OCI-LY1 (cell line): ENCODE results near the gene ROBO4.

Source experiments
- H2AFZ ChIP-seq: fragments of 200-600 bp; sonication (generic), shearing (Covaris generic); 2 replicates; pipeline ENCODE4 v1.6.0; 2014; ENCODE audit warnings: antibody characterized with exemption, mild to moderate bottlenecking, low read length
- H3F3A ChIP-seq: fragments of 200-600 bp; sonication (generic), shearing (Covaris generic); 2 replicates; pipeline ENCODE4 v1.6.0; 2014; ENCODE audit warnings: mild to moderate bottlenecking, antibody characterized with exemption, low read length, moderate library complexity; ENCODE audit not compliant: insufficient read depth
- H3K27ac ChIP-seq: fragments of 200-600 bp; sonication (generic); 2 replicates; pipeline ENCODE4 v1.5.1; 2014; ENCODE audit warnings: low read length, mixed run types, mild to moderate bottlenecking, low read depth; ENCODE audit not compliant: poor library complexity, severe bottlenecking
- H3K27me3 ChIP-seq: fragments of 200-600 bp; sonication (generic); 2 replicates; pipeline ENCODE4 v1.6.0; 2014; ENCODE audit warnings: antibody characterized with exemption, mild to moderate bottlenecking, low read length, moderate library complexity; ENCODE audit not compliant: insufficient read depth
- H3K36me3 ChIP-seq: fragments of 200-600 bp; sonication (generic); 2 replicates; pipeline ENCODE4 v1.6.1; 2014; ENCODE audit warnings: mild to moderate bottlenecking, antibody characterized with exemption, low read length, moderate library complexity, mixed read lengths; ENCODE audit not compliant: insufficient read depth
- H3K4me1 ChIP-seq: fragments of 200-600 bp; sonication (generic); 2 replicates; pipeline ENCODE4 v1.5.1; 2014; ENCODE audit warnings: mild to moderate bottlenecking, low read length, moderate library complexity; ENCODE audit not compliant: insufficient read depth, severe bottlenecking
- H3K4me2 ChIP-seq: fragments of 200-600 bp; sonication (generic), shearing (Covaris generic); 2 replicates; pipeline ENCODE4 v1.6.1; 2014; ENCODE audit warnings: low read length
- H3K4me3 ChIP-seq: fragments of 200-600 bp; sonication (generic); 2 replicates; pipeline ENCODE4 v1.5.1; 2014; ENCODE audit warnings: low read length, low read depth, mild to moderate bottlenecking, mixed read lengths; ENCODE audit not compliant: poor library complexity, severe bottlenecking
- H3K79me2 ChIP-seq: fragments of 200-600 bp; shearing (Covaris generic); 2 replicates; pipeline ENCODE4 v1.6.1; 2016; ENCODE audit warnings: mixed run types, low read length, mixed read lengths; ENCODE audit not compliant: insufficient read depth
- H3K9ac ChIP-seq: fragments of 200-600 bp; sonication (generic), shearing (Covaris generic); 2 replicates; pipeline ENCODE4 v1.6.1; 2014; ENCODE audit warnings: mild to moderate bottlenecking, low read length, mixed read lengths
- H3K9me2 ChIP-seq: fragments of 200-600 bp; sonication (generic), shearing (Covaris generic); 2 replicates; pipeline ENCODE4 v1.6.1; 2014; ENCODE audit warnings: low read depth, mild to moderate bottlenecking, low read length, mixed read lengths
- H3K9me3 ChIP-seq: fragments of 200-600 bp; shearing (Covaris generic); 2 replicates; pipeline ENCODE4 v1.6.1; 2014; ENCODE audit warnings: low read length, mixed read lengths
- H4K20me1 ChIP-seq: fragments of 200-600 bp; sonication (generic), shearing (Covaris generic); 2 replicates; pipeline ENCODE4 v1.6.0; 2016; ENCODE audit warnings: mild to moderate bottlenecking, low read length; ENCODE audit not compliant: insufficient read depth
- EZH2 ChIP-seq: fragments of 200-600 bp; sonication (generic), shearing (Covaris generic); IDR thresholded peaks from 2 replicates; pipeline ENCODE4 v1.8.0; 2017; ENCODE audit warnings: borderline replicate concordance, mixed run types, mild to moderate bottlenecking, antibody characterized with exemption, low read length, moderate library complexity, mixed read lengths
- TF ChIP-seq, protein P1 (sequence below): fragments of 200-600 bp; sonication (generic), shearing (Covaris generic); IDR thresholded peaks from 2 replicates; pipeline ENCODE4 v1.5.1; 2017; ENCODE audit warnings: mild to moderate bottlenecking, antibody characterized with exemption, low read length, moderate library complexity, mixed read lengths

Gene ROBO4

DNA sequence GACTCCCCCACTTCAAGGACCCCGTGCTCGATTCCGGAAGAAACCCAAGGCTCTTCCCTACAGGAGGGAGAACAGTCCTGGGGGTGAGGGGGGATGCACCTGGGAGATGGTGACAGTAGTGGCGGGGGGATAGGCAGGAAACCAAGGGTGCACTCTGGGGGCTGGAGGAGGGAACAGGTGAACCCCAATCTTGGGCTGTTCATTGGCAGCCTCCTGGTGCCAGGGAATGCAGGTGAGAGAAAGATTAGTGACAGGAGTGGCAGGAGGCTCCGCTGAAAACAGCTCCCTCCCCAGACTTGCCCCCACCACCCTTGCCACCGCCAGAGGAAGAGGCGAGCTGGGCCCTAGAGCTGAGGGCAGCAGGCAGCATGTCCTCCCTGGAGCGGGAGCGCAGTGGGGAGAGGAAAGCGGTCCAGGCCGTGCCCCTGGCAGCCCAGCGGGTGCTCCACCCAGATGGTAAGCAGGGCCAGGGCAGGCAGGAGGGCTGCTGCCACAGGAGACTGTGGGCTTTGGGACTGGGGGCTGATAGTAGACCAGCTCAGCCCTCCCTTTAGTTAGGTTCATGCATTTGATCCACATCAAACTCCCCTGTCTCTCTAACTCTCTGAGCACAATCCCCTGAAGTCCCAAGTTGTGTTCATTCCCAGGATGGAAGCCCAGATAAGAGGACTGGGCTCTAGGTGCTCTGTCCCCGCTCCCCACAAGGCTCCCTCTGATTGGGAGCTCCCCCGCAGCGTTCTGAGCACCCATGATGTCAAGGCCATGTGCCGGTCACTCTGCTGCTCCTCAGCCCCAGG, 18.0 kb downstream of the ROBO4 start:
- no peaks in the 10 kb centered on the region for H4K20me1 ChIP-seq
- no peaks in the 10 kb centered on the region; the same call in 1 of the 2 replicates for H3K27me3 ChIP-seq
- no peaks in the 10 kb centered on the region for H3F3A ChIP-seq
- no peaks in the 10 kb centered on the region for H3K9me3 ChIP-seq
- no peak overlapping the region for H3K4me2 ChIP-seq
- H3K27ac ChIP-seq, result no peak overlapping the region
- H3K9me2 ChIP-seq, result no peaks in the 10 kb centered on the region
- TF ChIP-seq, protein P1, sequence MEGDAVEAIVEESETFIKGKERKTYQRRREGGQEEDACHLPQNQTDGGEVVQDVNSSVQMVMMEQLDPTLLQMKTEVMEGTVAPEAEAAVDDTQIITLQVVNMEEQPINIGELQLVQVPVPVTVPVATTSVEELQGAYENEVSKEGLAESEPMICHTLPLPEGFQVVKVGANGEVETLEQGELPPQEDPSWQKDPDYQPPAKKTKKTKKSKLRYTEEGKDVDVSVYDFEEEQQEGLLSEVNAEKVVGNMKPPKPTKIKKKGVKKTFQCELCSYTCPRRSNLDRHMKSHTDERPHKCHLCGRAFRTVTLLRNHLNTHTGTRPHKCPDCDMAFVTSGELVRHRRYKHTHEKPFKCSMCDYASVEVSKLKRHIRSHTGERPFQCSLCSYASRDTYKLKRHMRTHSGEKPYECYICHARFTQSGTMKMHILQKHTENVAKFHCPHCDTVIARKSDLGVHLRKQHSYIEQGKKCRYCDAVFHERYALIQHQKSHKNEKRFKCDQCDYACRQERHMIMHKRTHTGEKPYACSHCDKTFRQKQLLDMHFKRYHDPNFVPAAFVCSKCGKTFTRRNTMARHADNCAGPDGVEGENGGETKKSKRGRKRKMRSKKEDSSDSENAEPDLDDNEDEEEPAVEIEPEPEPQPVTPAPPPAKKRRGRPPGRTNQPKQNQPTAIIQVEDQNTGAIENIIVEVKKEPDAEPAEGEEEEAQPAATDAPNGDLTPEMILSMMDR, result no peak
- no peak for TF ChIP-seq EZH2
- no peak overlapping the region for H2AFZ ChIP-seq
- no peaks in the 10 kb centered on the region for H3K79me2 ChIP-seq
- no peaks in the 10 kb centered on the region for H3K36me3 ChIP-seq
- no peak overlapping the region for H3K4me3 ChIP-seq
- no peak overlapping the region for H3K9ac ChIP-seq
- H3K4me1 ChIP-seq, result peaks cover 4% of the 10 kb centered on the region

DNA sequence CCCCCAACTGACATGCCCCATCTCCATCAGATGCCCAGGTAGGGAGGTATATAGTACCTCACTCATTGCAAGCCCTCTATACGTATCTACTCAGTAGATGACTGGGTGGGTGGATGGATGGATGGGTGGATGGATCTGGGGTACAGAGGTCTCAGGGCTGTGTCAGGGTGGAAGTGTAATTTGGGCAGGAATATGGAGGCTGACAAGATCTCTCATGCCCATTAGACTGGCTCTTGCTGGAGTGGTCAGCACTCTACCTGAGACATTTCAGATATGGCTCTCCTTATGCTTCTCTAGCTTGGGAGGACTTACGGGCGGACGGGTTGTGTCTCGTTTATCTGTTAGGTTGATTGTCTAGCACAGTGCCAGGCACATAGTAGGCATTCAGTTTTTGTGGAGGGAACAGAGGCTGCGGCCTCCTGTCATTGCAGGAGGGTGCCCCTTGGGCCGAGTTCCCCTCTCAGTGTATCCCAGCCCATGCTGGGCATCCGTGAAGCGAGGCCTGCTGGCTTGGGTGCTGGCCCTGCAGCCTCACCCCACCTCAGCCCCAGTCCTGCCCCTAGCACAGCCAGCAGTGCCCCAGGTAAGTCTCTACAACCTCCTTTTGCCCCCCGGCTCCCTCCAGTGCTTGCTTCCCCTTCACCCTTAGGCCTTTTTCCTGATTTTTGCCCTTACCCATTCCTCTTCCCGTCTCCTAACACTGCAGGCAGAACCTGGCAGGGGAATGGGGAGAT, 18.7 kb downstream of the ROBO4 start:
- no peak overlapping the region for H3K4me3 ChIP-seq
- peaks cover 4% of the 10 kb centered on the region for H3K4me1 ChIP-seq
- no peaks in the 10 kb centered on the region; the same call in 1 of the 2 replicates for H3K27me3 ChIP-seq
- H4K20me1 ChIP-seq, result no peaks in the 10 kb centered on the region
- H3K79me2 ChIP-seq, result no peaks in the 10 kb centered on the region
- H3K9ac ChIP-seq, result no peak overlapping the region
- no peak overlapping the region for H3K4me2 ChIP-seq
- TF ChIP-seq, protein P1, result no peak
- TF ChIP-seq EZH2, result no peak
- no peaks in the 10 kb centered on the region for H3K36me3 ChIP-seq
- no peaks in the 10 kb centered on the region for H3K9me2 ChIP-seq
- no peak overlapping the region for H3K27ac ChIP-seq
- no peaks in the 10 kb centered on the region for H3K9me3 ChIP-seq
- no peak overlapping the region for H2AFZ ChIP-seq
- no peaks in the 10 kb centered on the region for H3F3A ChIP-seq

DNA sequence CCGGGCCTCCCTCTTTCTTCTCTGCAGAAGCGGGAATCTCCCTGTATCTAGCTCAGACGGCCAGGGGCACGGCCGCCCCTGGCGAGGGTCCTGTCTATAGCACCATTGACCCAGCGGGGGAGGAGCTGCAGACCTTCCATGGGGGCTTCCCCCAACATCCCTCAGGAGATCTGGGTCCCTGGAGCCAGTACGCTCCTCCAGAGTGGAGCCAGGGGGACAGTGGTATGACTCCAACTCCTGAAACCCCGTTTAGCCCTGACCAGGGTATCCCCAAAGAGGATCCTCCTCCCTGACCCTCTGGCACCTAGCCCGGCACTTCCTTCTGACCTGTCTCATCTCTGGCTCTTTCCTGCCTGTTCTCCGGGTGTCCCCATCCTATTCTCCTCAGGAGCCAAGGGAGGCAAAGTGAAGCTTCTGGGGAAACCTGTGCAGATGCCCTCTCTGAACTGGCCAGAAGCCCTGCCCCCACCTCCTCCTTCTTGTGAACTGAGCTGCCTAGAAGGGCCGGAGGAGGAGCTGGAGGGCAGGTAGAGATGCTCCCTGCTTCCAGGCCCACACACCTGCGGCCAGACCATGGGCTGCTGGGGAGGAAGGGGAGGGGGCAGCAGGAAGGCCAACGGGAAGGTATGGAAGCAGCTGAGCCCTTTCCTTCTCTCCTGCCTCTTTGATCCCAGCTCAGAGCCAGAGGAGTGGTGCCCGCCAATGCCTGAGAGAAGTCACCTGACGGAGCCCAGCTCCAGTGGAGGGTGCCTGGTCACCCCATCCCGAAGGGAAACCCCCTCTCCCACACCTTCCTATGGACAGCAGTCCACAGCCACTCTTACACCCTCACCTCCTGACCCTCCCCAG, 19.5 kb downstream of the ROBO4 start:
- Histone ChIP-seq H3K4me1 (peaks cover 4% of the 10 kb centered on the region), H3K27ac (no peak overlapping the region), H3K4me2 (no peak overlapping the region), H4K20me1 (no peaks in the 10 kb centered on the region), H2AFZ (no peak overlapping the region), H3F3A (no peaks in the 10 kb centered on the region), H3K36me3 (no peaks in the 10 kb centered on the region), H3K4me3 (no peak overlapping the region), H3K9ac (no peak overlapping the region), H3K27me3 (no peaks in the 10 kb centered on the region; the same call in 1 of the 2 replicates), H3K9me2 (no peaks in the 10 kb centered on the region), H3K9me3 (no peaks in the 10 kb centered on the region), H3K79me2 (no peaks in the 10 kb centered on the region)
- TF ChIP-seq, protein P1, result no peak
- TF ChIP-seq EZH2, result no peak
